OCI-LY7 (cell line): ENCODE data around the gene JPT1. TPM values are rescaled to one million over a fixed set of nuclear protein-coding genes. Genes with fewer than 3 reads are reported as not detected.
A peak's percentile ranks its signal among the peaks of the same experiment; 100 is the strongest.

Source experiments
- BruUV-seq: library from RNA; stranded (reverse); fragments of 400-500 nt; replicated peaks from 2 replicates; lab custom pipeline; 2021; lab: Mats Ljungman, UMichigan
- CTCF ChIA-PET: fragments of 300-600 bp; sonication (Branson Sonifier 250); formaldehyde crosslinking; loops from one replicate; lab custom pipeline; 2022; ENCODE audit warnings: antibody characterized with exemption; ENCODE audit not compliant: unreplicated experiment; lab: Charles Lee
- POLR2A ChIA-PET: fragments of 300-600 bp; sonication (Branson Sonifier 250); formaldehyde crosslinking; loops from one replicate; lab custom pipeline; 2022; ENCODE audit warnings: antibody characterized with exemption; lab: Charles Lee
- DNase-seq: peaks from one replicate; pipeline ENCODE4 v3.0.0-alpha.2; 2015; ENCODE audit warnings: low spot score
- H2AFZ ChIP-seq: fragments of 200-600 bp; sonication (generic), shearing (Covaris generic); 2 replicates; pipeline ENCODE4 v1.6.1; 2014; ENCODE audit warnings: mild to moderate bottlenecking, antibody characterized with exemption, low read length, moderate library complexity
- H3K27ac ChIP-seq: fragments of 200-600 bp; sonication (generic); 2 replicates; pipeline ENCODE4 v1.5.1; 2014; ENCODE audit warnings: mixed run types, low read depth, mild to moderate bottlenecking, moderate library complexity, low read length, inconsistent platforms; ENCODE audit not compliant: poor library complexity, severe bottlenecking
- H3K36me3 ChIP-seq: fragments of 200-600 bp; sonication (generic); 2 replicates; pipeline ENCODE4 v1.6.1; 2014; ENCODE audit warnings: mild to moderate bottlenecking, antibody characterized with exemption, low read length, moderate library complexity, mixed read lengths; ENCODE audit not compliant: insufficient read depth
- H3K4me1 ChIP-seq: fragments of 200-600 bp; sonication (generic); 2 replicates; pipeline ENCODE4 v1.5.1; 2014; ENCODE audit warnings: mild to moderate bottlenecking, low read length; ENCODE audit not compliant: insufficient read depth, poor library complexity, severe bottlenecking
- H3K4me2 ChIP-seq: fragments of 200-600 bp; sonication (generic); 2 replicates; pipeline ENCODE4 v1.6.1; 2014; ENCODE audit warnings: mild to moderate bottlenecking, low read length
- H3K4me3 ChIP-seq: fragments of 200-600 bp; sonication (generic); 2 replicates; pipeline ENCODE4 v1.5.1; 2014; ENCODE audit warnings: mild to moderate bottlenecking, low read depth, low read length; ENCODE audit not compliant: poor library complexity, severe bottlenecking
- H3K79me2 ChIP-seq: fragments of 200-600 bp; sonication (generic); 2 replicates; pipeline ENCODE4 v1.6.1; 2016; ENCODE audit warnings: low read depth, mild to moderate bottlenecking, low read length, moderate library complexity, mixed read lengths; ENCODE audit not compliant: insufficient read depth
- H3K9me2 ChIP-seq: fragments of 200-600 bp; sonication (generic); 2 replicates; pipeline ENCODE4 v1.6.1; 2016; ENCODE audit warnings: mild to moderate bottlenecking, low read length, mixed read lengths; ENCODE audit not compliant: insufficient read depth
- H3K9me3 ChIP-seq: fragments of 200-600 bp; sonication (generic); 2 replicates; pipeline ENCODE4 v1.6.1; 2014; ENCODE audit warnings: mild to moderate bottlenecking, mixed run types, low read length, mixed read lengths
- H4K20me1 ChIP-seq: fragments of 200-600 bp; sonication (generic); 2 replicates; pipeline ENCODE4 v1.6.1; 2014; ENCODE audit warnings: mild to moderate bottlenecking, antibody characterized with exemption, low read length, moderate library complexity, mixed read lengths; ENCODE audit not compliant: insufficient read depth
- CTCF ChIP-seq: fragments of 200-600 bp; sonication (generic); conservative IDR thresholded peaks from 2 replicates; pipeline ENCODE4 v1.5.1; 2014; ENCODE audit warnings: mild to moderate bottlenecking, antibody characterized with exemption, low read length, moderate library complexity, mixed read lengths
- EZH2phosphoT487 ChIP-seq: fragments of 200-600 bp; sonication (generic); IDR thresholded peaks from 2 replicates; pipeline ENCODE4 v1.6.1; 2018; ENCODE audit warnings: low read depth, borderline replicate concordance, mild to moderate bottlenecking, mixed run types, antibody characterized with exemption, low read length, moderate library complexity, mixed read lengths
- intact Hi-C: fragments of 100-400 bp; cut with micrococcal nuclease; formaldehyde crosslinking; loops from one replicate; pipeline ENCODE4 v1.10.0; 2022; ENCODE audit not compliant: unreplicated experiment
- total RNA-seq, 2 experiments: library from RNA; depleted of rRNA in 1 of 2; stranded (reverse); fragments of >200 nt in 1 of 2; shearing (Covaris generic) in 1 of 2; gene quantifications; 2 replicates each; pipeline ENCODE4 v1.2.3, GENCODE V29; 2014 to 2022

JPT1 gene
- total RNA-seq, 2 experiments from 2014 or later, result 121 to 251 TPM

GRCh38 chr17:75130059-75130631, 24.2 kb downstream of the JPT1 start:
- intact Hi-C loops, result loop anchor here (2.0 kb wide), 1 partner anchor 53 kb away; the partner anchor contains the start of gene SUMO2
- peaks cover 30% of the 10 kb centered on the region; the same call in 1 of the 2 replicates for H3K36me3 ChIP-seq
- peaks cover 17% of the 10 kb centered on the region for H3K79me2 ChIP-seq
- no peak overlapping the region for H2AFZ ChIP-seq
- DNase-seq, result no peak
- H4K20me1 ChIP-seq, result peaks cover 10% of the 10 kb centered on the region
- ChIA-PET CTCF (interaction anchor here (1.0 to 3.4 kb wide), 4 partner anchors 9 to 117 kb away, joined by 6 to 26 read pairs (median 6); partner anchors contain the start of gene MRPL58), POLR2A (interaction anchor here (0.5 to 2.3 kb wide), 5 partner anchors 7 to 117 kb away, joined by 4 to 11 read pairs (median 5); partner anchors contain the start of gene ARMC7)
- H3K4me3 ChIP-seq, result peak overlapping the region; percentile 89
- no peak overlapping the region for H3K27ac ChIP-seq
- no peaks in the 10 kb centered on the region for H3K9me3 ChIP-seq
- no peak for TF ChIP-seq CTCF
- TF ChIP-seq EZH2phosphoT487, result no peak
- peaks cover 36% of the 10 kb centered on the region for H3K4me1 ChIP-seq
- peak overlapping the region; percentile 76 for H3K4me2 ChIP-seq
- no peaks in the 10 kb centered on the region for H3K9me2 ChIP-seq
- no TSS peak for BruUV-seq

GRCh38 chr17:75129576-75129975, 24.7 kb downstream of the JPT1 start:
- intact Hi-C loops, result no loop called here
- BruUV-seq, result no TSS peak
- peaks cover 10% of the 10 kb centered on the region for H4K20me1 ChIP-seq
- CTCF ChIA-PET, result interaction anchor here (3.4 kb wide), 1 partner anchor 15 kb away, joined by 26 read pairs; no protein-coding TSS in a partner anchor
- peaks cover 17% of the 10 kb centered on the region for H3K79me2 ChIP-seq
- H3K9me2 ChIP-seq, result no peaks in the 10 kb centered on the region
- H3K36me3 ChIP-seq, result peaks cover 24% of the 10 kb centered on the region; the same call in 1 of the 2 replicates
- H3K4me2 ChIP-seq, result peak overlapping the region; percentile 76; the same call in 1 of the 2 replicates
- peaks cover 36% of the 10 kb centered on the region for H3K4me1 ChIP-seq
- POLR2A ChIA-PET, result interaction anchor here (0.8 kb wide), 1 partner anchor 14 kb away, joined by 4 read pairs; no protein-coding TSS in a partner anchor
- H2AFZ ChIP-seq, result no peak overlapping the region
- H3K4me3 ChIP-seq, result no peak overlapping the region
- TF ChIP-seq EZH2phosphoT487 (no peak), CTCF (no peak)
- no peak overlapping the region for H3K27ac ChIP-seq
- no peak for DNase-seq
- H3K9me3 ChIP-seq, result no peaks in the 10 kb centered on the region
